GM18873 (cell line): ENCODE measurements around the gene PRPF6.

ENCODE experiments used
- ATAC-seq: cut with Tn5 transposase; IDR thresholded peaks from one replicate; pipeline ENCODE4 v1.9.1; 2021; ENCODE audit warnings: mild to moderate bottlenecking, moderate library complexity, moderate number of reproducible peaks; ENCODE audit not compliant: unreplicated experiment, low FRiP score

Gene PRPF6

DNA sequence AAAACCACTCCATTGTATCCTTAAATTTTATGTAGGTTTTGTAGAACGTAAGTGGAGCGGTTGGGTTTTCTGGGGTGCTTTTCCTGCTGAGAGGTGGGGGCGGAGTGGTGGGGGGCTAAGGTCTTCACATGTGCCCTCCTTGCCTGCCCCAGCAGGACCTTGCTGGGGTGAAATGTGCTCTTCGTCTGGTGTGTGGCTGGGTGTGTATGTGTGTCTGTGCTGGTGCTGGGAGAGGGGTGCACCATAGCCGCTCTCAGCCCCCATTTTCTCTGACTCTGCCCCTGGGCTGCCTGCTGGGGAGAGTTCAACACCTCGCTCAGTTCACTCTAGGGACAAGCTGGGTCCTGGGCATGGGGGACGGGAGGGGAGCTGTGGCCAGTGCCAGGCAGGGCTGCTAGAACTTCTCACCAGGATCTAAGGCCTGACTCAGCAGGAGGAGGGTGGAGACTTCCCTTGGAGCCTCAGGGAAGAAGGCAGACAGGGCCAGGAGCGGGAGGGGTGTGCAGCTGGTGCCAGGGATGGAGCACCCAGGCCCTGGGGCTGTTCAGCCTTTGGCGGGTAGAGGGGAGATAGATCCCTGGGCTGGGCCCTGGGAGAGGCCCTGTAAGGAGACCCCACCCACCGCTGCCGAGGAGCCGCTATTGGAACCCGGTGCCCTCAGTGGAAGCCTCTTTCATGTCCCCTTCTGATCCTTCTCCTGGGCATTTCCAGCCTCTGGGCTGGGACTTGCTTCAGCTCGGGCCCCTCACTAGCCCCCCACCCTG, 63.7 kb downstream of the PRPF6 start:
- ATAC-seq = no peak

DNA sequence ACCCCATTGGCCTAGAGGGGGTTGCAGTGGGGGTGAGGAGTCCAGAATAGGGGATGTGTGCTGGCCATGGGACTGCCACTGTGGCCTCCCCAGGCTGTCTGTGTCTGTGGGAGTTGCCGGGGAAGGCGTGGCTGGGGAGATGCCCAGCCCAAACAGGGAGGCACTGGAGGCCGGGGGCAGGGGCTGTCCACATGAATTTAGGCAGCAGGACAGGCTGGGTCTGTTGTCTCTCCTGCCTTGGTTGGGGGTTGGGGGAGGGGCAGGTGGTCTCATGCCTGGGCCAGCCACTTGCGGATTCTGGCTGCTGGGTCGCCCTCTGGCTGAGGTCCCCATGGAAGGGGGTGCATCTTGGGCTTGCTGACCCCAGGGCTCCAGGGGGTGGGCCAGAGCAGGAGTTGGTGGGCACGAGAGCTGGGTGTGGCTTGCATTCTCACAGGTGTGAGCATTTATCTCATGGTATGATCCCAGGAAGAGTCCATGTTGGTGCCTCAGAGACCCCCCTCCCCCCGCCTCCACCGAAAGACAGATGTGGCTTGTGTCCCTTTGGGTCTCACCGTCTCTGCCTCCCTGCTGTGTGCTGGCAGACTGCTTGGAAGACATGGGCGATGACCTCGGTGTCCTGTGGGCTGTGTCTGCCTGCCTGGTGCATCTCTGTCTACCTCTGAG, 64.5 kb downstream of the PRPF6 start:
- no peak for ATAC-seq

- no peak for ATAC-seq
These were observed 66.1 kb downstream of the PRPF6 start for GRCh38 chr20:64047046-64047389.

GRCh38 chr20:64047968-64048401, 67.1 kb downstream of the PRPF6 start:
- ATAC-seq = no peak

GRCh38 chr20:64048402-64049044, 67.6 kb downstream of the PRPF6 start:
- ATAC-seq = no peak

DNA sequence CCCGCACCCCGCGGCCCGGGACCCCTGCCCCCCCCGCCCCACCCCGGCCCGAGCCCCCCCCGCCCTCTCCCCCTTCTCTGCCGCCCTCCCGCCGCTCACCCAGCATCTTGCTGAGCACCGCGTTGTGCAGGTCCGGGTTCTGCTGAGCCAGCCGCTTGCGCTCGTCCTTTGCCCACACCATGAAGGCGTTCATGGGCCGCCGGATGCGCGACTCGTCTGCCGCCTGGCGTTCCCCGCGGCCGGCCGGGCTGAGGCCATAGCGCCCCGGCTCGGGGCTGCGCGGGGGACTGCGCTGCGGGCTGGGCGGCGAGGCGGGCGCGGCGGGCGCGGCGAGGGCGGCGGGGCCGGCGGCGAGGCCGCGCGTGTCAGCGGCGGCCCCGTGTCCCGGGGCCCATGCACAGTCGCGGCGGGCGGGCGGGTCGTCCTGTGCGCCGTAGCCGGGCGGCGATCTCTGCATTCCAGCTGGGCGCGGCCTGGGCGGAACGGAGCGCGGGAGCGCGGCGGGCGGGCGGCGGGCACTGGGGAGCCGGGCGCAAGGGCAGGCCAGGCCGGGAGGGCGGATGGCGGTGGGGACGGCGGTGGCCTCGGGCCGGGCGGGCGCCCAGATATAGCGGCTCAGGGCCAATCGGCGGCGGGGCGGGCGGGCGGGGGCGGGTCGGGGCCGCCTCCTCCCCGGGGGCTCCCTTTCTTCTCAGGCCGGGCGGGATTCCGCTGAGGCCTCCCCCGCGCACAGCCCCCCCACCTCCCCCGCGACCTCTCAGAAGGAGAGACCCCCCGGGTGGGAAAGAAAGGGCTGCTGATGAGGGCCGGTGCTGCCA, 68.3 kb downstream of the PRPF6 start, which contains the start of gene SOX18:
SOX18 (minus strand) TSS at position 580 of the 818 bp plus-strand sequence; CDS start at position 457, 123 bp downstream.
- no peak for ATAC-seq

- ATAC-seq = no peak
These were observed 68.9 kb downstream of the PRPF6 start for GRCh38 chr20:64049878-64050260.

GRCh38 chr20:64050261-64051032, 69.5 kb downstream of the PRPF6 start:
- ATAC-seq = no peak

DNA sequence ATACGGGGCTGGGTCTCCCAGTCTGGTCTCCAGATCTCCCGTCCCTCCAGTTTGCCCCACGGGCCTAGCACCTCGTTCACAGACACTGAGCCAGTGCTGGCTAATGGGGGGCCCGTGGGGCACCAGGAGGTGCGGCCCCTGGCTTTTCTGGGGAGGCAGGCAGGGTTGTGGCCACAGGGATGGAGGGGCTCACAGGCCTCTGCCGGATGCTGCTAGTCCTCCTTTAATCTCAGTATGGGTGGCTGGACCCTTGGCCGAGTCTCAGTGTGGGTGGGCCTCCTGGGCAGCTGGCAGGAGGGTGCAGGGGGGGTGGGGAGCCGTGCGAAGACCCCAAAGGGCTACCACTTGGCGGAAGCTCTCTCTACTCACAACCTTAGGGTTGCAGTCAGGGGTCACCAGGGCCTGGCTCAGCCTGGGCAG, 70.1 kb downstream of the PRPF6 start:
- no peak for ATAC-seq

DNA sequence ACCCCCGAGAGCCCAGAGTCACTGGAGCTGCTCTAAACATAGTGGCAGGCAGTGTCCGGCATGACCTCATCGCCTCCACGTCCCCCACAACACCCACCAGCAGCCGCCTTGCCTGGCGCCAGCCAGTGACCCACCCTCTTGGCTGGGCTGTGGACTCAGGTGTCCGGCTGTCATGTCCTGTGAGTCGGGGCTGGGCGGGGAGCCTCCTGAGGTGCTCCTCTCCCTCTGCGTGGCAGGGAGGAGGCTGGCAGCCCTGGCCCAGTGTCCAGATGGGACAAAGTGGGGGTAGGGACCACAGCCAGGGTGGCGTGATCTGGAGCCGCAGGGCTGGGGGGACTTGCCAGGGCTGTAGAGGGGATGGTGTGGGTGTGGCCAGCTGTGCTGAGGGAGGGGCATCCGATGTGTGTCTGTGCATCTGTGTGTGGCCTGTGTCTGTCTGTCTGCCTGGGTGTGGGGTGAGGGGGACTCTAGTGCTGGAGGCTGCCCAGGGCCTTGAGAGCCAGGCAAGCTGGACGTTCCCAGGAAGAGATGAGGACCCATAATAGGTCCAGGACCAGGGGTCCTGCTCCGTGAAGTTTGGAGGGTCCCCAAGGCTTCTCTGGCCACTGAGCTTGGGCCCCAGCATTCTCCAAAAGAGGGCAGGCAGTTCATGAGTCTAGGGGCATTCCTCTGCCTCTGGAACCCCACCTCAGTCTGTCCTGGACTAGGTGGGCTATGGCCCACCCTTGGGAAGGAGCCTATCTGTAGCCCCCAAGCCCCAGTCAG, 70.8 kb downstream of the PRPF6 start:
- no peak for ATAC-seq

DNA sequence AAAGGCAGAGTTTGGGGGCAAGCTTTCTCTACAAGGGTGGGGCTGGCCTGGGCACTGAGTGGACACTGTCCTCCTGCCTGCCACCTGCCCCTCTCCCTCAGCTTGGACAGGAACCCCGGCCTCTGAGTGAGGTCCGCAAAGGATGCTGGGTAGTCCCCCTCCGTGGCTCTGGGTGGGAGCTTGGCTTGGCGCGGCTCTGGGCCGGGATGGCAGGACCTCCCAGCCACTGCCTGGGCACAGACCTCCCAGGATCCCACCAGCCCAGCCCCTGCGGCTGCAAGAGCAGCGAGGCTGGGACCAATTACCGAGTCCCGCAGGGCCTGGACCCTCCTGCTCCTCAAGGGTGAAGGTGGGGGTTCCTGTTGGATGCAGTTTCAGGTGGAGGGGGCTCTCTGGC, 71.4 kb downstream of the PRPF6 start:
- ATAC-seq = no peak

GRCh38 chr20:64052987-64053840, 72.3 kb downstream of the PRPF6 start:
- ATAC-seq = no peak

DNA sequence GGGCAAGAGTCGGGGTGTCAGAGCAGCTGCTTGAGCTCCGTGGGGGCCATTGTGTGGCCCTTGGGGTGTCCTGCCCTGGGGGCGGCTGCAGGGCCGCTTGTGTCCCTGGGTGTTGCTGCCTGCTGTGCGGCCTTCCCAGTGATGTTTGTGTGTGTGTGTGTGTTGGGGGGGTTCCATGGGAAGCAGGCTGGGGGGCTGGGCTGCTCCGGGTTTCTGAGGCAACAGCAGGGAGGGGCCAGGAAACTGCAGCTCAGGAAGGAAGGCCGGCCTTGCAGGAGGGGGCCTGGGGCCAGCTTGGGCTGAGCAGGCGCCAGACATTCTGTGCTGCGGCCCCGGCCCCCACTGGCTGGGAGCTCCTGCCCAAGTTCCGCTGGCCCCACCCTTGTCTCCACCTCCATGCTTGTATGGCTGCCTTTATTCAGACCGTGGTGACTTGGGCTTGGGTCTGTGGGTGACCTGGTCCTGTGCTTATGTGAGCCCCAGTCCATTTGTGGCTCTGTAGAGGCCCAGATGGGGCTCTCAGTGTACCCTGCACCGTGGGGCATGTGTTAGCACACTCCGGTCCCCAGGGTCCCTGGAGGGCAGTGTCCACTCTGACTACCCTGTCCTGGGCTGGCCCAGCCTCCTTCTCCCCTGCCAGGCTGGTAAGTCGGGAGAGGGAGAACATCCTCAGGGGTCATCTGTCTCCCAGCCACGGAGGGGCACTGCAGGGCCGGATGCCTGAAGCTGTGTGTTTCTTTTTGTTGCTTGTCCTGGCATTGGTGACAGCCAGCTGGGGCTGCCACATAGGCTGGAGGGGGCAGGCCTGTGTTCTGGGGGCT, 73.1 kb downstream of the PRPF6 start:
- ATAC-seq = no peak

GRCh38 chr20:64055396-64055892, 74.5 kb downstream of the PRPF6 start:
- ATAC-seq = no peak

DNA sequence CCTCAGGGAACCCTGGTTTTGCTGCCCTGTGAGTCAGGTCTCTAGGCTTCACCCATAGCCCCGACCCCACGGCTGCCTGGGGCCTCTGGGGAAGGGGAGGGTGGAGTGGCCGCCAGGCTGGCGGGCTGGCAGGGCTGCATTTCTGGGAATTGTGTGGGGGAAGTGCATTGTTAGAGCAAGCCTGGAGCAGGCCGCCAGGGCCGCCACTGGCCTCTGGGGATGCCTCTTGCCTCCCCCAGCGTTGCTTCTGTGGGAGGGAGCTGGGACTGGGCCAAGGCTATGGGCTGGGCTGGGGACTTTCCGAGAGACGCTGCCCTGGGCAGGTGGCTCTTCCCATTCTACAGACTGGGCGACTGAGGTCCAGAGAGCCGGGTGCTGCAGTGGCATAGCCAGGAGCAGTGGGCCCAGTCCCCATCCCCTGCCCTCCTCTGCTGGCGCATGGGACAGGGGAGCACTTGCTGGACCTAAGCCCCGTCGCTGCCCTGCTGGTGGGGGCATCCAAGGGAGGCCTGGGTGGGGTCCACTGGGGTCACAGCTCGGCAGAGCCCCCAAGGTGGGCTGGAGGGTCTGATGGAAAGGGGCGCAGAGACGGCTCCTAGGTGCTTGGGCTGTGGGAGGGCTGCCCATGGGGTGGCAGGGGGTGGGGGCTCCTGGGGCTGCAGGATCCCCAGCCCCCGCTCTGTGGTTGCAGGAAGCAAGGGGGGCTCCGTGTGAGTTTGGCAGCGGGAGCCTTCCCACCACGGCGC, 75.1 kb downstream of the PRPF6 start:
- ATAC-seq = no peak

DNA sequence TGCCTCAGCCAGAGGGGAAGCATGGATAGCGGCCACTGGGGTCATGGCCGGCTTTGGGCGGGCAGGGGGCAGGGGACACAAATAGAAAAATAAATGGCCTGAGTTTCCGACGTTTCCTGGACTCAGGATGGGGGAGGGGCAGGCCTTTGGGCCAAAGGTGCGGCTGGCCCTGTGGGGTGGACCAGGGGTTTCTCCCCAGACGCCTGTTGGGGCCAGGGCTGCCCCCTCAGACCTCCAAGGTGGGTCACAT, 75.6 kb downstream of the PRPF6 start:
- no peak for ATAC-seq
